GM21737 (cell line): Measurements from ENCODE around the gene OR10AD1.
A peak's percentile ranks its signal among the peaks of the same experiment; 100 is the strongest.
"Not testable (repeated sequence)": the region's sequence is repeated elsewhere in the genome, so short reads cannot be mapped to it uniquely, and the experiment has no call there.

ENCODE experiments used
- ATAC-seq: cut with Tn5 transposase; IDR thresholded peaks from one replicate; pipeline ENCODE4 v1.9.1; 2021; ENCODE audit warnings: mild to moderate bottlenecking, moderate library complexity; ENCODE audit not compliant: unreplicated experiment

The OR10AD1 gene, protein sequence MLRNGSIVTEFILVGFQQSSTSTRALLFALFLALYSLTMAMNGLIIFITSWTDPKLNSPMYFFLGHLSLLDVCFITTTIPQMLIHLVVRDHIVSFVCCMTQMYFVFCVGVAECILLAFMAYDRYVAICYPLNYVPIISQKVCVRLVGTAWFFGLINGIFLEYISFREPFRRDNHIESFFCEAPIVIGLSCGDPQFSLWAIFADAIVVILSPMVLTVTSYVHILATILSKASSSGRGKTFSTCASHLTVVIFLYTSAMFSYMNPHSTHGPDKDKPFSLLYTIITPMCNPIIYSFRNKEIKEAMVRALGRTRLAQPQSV

DNA sequence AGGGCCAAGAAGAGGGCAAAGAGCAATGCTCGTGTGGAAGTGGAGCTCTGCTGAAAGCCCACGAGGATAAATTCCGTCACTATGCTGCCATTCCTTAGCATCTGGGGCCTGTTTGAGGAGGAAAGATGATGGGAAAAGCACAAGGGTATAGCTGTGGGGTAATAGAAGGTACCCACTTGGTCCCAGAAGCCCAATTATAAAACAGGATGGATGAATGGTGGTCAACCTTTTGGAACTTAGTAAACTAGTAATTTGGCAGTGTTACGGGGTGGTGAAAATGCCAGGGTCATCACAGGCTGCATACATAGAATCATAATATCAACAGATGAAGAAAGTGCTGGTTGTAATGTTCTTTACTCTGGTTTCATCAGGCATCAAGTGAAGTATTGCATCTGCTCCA lies at the start of gene OR10AD1:
Gene OR10AD1, minus strand, starts transcription at position 101 of the 400 bp plus-strand sequence. Its CDS starts 0 bp downstream, at position 101.
- no peak for ATAC-seq

DNA sequence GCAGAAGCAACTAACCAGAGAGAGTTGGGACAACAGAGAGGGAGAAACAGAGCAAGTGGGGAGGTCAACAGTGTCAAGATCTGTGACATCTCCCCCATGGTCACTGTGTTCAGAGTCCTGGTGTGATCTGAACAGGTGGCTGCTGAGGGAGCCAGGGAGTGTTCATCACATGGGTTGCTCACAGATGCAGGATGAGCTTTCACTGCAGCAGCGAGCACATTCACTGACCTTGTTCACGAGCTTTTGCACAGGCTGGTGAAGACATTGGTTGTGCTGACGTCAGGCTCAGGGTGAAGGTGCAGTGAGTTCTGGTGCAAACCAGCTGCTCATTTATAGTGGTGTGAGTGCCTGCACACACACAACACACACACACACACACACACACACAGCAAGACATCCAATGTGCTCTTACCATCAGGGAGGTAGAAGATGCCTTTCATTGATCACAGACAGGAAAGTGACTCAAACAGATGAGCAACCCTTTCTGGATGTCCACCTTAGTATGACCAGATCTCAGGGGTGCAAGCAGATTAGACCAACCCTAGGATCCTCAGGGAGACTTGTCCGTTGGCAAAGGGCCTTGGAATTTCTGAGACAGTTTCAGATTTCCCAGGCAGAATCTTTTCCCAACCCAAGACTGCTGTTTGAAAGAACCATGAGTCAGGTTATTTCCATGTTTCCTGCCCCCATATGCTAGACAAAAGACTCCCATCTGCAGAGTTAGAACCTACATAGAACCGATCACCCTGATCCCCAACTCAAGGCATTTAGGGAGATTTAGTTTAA lies 44.3 kb upstream of the OR10AD1 start:
- no peak for ATAC-seq

DNA sequence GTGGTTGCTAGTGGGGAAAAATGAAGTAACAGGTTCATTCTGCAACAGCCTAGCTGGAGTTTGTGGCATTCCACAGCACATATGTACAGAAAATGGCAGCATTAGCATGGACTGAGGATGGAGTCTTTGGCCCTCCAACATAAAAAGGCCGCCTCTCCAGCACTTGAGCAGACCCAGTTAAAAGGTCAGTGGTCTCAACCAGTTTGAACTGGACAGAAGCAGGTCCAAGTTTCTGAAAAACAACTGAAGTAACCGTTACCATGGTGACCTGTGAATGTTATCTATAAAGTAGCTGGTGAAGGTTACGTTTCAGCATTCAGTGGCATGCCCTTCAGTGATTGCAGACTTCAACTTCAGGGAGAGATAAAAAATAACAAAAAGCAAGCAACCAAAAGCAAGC lies 34.1 kb upstream of the OR10AD1 start:
- no peak for ATAC-seq

- ATAC-seq = no peak
Measured at GRCh38 chr12:48235796-48236333, 32.8 kb upstream of the OR10AD1 start.

GRCh38 chr12:48231169-48231958 lies 28.3 kb upstream of the OR10AD1 start:
- ATAC-seq = not testable (repeated sequence)

DNA sequence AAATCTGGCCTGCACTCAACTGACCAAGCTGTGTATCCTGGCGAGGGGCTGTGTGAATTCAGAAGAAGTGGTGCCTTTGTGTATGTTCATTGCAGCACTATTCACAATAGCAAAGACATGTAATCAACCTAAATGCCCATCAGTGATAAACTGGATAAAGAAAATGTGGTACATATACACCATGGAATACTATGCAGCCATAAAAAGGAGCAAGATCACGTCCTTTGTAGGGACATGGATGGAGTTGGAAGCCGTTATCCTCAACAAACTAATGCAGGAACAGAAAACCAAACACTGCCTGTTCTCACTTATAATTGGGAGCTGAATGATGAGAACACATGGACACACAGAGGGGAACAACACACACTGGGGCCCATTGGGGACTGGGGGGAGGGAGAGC lies 21.4 kb upstream of the OR10AD1 start:
- ATAC-seq = not testable (repeated sequence)

- ATAC-seq = no peak
Measured at GRCh38 chr12:48221645-48222044, 18.6 kb upstream of the OR10AD1 start.

DNA sequence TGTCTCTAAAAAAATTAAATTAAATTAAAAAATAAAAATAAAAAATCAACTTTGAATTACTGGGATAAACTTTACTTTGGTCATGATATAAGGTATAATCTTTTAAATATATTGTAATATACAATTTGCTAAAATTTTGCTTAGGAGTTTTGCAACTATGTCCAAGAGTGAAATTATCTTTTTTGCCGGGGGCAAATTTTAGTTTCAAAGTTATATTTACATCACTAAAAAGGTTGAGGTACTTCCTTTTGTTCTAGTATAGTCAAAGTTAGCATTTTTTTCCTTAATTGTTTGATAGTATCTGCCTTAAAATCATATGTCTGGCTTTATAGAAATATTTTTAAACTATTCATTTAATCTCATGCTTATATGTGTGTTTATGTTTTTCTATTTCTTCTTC lies 17.6 kb upstream of the OR10AD1 start:
- no peak for ATAC-seq

- no peak for ATAC-seq
Measured at GRCh38 chr12:48219631-48220030, 16.5 kb upstream of the OR10AD1 start.

DNA sequence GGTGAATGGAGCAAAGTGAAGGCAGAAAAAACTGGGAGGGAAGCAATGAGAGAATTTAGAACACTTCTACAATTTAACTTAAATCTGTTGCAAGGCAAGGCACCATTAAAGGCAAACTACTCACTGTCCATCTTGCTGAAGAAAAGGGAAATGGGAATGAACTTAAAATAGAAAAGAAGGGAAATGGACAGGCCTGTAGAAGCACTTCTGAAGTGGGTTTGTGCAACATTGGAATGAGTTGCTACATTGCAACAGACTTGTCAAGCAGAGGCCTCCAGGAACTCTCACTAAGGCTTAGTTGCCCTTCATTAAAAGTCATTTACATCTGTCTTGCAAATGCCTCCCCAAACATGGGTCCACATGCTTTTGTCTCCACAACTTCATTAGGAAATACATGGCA lies 13.7 kb upstream of the OR10AD1 start:
- no peak for ATAC-seq

- not testable (repeated sequence) for ATAC-seq
Measured at GRCh38 chr12:48209495-48209894, 6.4 kb upstream of the OR10AD1 start.

- ATAC-seq = no peak
Measured at GRCh38 chr12:48202766-48203165, 326 bp downstream of the OR10AD1 start.

DNA sequence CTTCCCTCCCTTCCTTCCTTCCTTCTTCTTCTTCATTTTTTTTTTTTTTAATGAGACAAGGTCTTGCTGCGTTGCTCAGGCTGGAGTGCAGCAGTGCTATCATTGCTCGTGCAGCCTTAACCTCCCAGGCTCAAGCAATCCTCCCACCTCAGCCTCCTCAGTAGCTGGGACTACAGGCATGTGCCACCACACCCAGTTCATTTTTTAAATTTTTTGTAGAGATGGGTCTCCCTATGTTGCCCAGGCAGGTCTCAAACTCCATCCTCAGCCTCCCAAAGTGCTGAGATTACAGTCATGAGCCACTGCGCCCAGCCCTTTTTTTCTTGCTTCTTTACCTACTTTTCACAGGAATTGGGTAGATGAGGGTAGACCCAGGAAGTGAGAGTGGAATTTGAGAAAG lies 1.6 kb downstream of the OR10AD1 start:
- no peak for ATAC-seq

DNA sequence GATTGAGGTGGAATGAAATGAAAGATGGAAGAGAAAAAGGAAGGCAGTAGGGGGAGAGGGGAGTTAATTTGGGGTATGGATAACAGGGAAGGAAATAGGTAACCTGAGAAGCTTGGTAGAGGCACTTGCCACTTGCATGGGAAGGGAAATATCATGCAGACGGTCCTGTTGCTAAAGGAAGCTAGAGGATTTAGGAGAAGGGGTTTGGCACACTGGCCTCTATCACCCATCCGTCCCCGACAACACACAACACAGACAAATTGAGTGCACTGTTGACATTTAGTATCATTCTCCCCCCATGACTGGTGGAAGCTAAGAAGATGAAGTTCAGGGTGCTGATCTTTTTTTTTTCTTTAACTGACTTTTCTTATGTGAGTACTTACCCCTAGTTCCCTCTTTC lies 2.0 kb downstream of the OR10AD1 start:
- ATAC-seq = no peak

- no peak for ATAC-seq
Measured at GRCh38 chr12:48199774-48200221, 3.3 kb downstream of the OR10AD1 start.

GRCh38 chr12:48198985-48199384 lies 4.1 kb downstream of the OR10AD1 start:
- no peak for ATAC-seq

DNA sequence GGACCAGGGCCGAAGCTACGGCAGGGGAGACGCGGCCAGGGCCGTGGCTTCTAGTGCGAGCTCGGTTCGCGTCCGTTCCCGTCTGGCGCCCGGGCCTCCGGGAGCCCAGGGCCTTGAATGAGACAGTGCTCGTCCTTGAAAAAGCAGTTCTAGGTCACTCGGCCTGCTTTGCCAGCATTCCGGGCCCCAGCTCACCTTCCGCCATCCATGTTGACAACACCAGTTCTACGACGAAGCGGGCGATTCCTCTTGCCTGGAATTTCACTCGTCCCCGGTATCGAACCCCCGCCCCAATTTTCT lies 4.5 kb downstream of the OR10AD1 start:
- peak; percentile 11 for ATAC-seq

GRCh38 chr12:48197971-48198671 lies 5.0 kb downstream of the OR10AD1 start:
- peak; percentile 99 for ATAC-seq

- ATAC-seq = peak; percentile 22
Measured at GRCh38 chr12:48197549-48197970, 5.5 kb downstream of the OR10AD1 start.

- no peak for ATAC-seq
Measured at GRCh38 chr12:48194799-48195201, 8.3 kb downstream of the OR10AD1 start.

- ATAC-seq = no peak
Measured at GRCh38 chr12:48193623-48194022, 9.5 kb downstream of the OR10AD1 start.
